C4-2B (cell line): ENCODE data around the gene HTR7.
"Not testable (repeated sequence)": the region's sequence is repeated elsewhere in the genome, so short reads cannot be mapped to it uniquely, and the experiment has no call there.

Experiments used
- H3K27ac ChIP-seq: fragments of 450-650 bp; 2 replicates; pipeline ENCODE4 v1.5.1; 2017
- CTCF ChIP-seq: fragments of 450-650 bp; conservative IDR thresholded peaks from 2 replicates; pipeline ENCODE4 v1.5.1; 2017; ENCODE audit warnings: mild to moderate bottlenecking
- ZFX ChIP-seq: fragments of 450-650 bp; IDR thresholded peaks from 2 replicates; pipeline ENCODE4 v1.6.1; 2017

HTR7 gene

GRCh38 chr10:90816466-90816865, 41.4 kb downstream of the HTR7 start:
- H3K27ac ChIP-seq, result no peak overlapping the region
- TF ChIP-seq CTCF (no peak), ZFX (no peak)

- no peak for TF ChIP-seq CTCF
- TF ChIP-seq ZFX, result no peak
- no peak overlapping the region for H3K27ac ChIP-seq
These were observed 44.1 kb downstream of the HTR7 start for GRCh38 chr10:90813594-90814365.

- not testable (repeated sequence) for H3K27ac ChIP-seq
These were observed 50.7 kb downstream of the HTR7 start for GRCh38 chr10:90807106-90807505.

GRCh38 chr10:90806677-90807076, 51.2 kb downstream of the HTR7 start:
- no peak overlapping the region for H3K27ac ChIP-seq

GRCh38 chr10:90805206-90805605, 52.6 kb downstream of the HTR7 start:
- TF ChIP-seq ZFX, result no peak
- no peak for TF ChIP-seq CTCF
- H3K27ac ChIP-seq, result no peak overlapping the region

More at GRCh38 chr10:90806677-90807076, 51.2 kb downstream of the HTR7 start:
- TF ChIP-seq CTCF (no peak), ZFX (no peak)

GRCh38 chr10:90804354-90804753, 53.5 kb downstream of the HTR7 start:
- H3K27ac ChIP-seq, result no peak overlapping the region
- no peak for TF ChIP-seq CTCF
- TF ChIP-seq ZFX, result no peak

GRCh38 chr10:90801608-90802007, 56.2 kb downstream of the HTR7 start:
- H3K27ac ChIP-seq, result no peak overlapping the region
- TF ChIP-seq CTCF, result no peak
- no peak for TF ChIP-seq ZFX

- no peak for TF ChIP-seq CTCF
- no peak for TF ChIP-seq ZFX
- no peak overlapping the region for H3K27ac ChIP-seq
These were observed 57.5 kb downstream of the HTR7 start for GRCh38 chr10:90800232-90800796.
